GM12878 (cell line): ENCODE data around the gene ACTA2.

Experiments used
- CTCF ChIP-seq, 3 experiments: IDR thresholded peaks in 2 of 3; conservative IDR thresholded peaks in 1 of 3; 2 replicates each; pipeline ENCODE4 v1.5.1; 2011; ENCODE audit warnings: low read depth in 3 of 3, low read length in 3 of 3, mild to moderate bottlenecking in 3 of 3, control low read depth in 2 of 3, moderate library complexity in 2 of 3, inconsistent platforms in 1 of 3, mixed read lengths in 1 of 3; ENCODE audit not compliant: control insufficient read depth in 2 of 3, insufficient read depth in 1 of 3; ENCODE audit errors: extremely low read depth in 1 of 3
- FOXK2 ChIP-seq: fragments of 450-650 bp; IDR thresholded peaks from 2 replicates; pipeline ENCODE4 v1.6.1; 2017; ENCODE audit warnings: mild to moderate bottlenecking, moderate library complexity
- HDGF ChIP-seq: fragments of 450-650 bp; IDR thresholded peaks from 2 replicates; pipeline ENCODE4 v1.6.1; 2016; ENCODE audit warnings: antibody characterized with exemption
- TAF1 ChIP-seq: IDR thresholded peaks from 2 replicates; pipeline ENCODE4 v1.6.1; 2011; ENCODE audit warnings: mild to moderate bottlenecking, low read depth, low read length, borderline replicate concordance

GRCh38 chr10:88980247-88980646 is 27.7 kb upstream of the ACTA2 start:
- TF ChIP-seq FOXK2: no peak
- TF ChIP-seq CTCF (IDR thresholded peaks at IDR 0.05 in 2 of 3, conservative IDR thresholded peaks at IDR 0.05 in 1 of 3; ENCODE audit: control insufficient read depth in 2 of 3, extremely low read depth in 1 of 3, insufficient read depth in 1 of 3, low read depth in 3 of 3, low read length in 3 of 3): no peak
- no peak for TF ChIP-seq TAF1
- TF ChIP-seq HDGF: no peak
